DND-41 (cell line): ENCODE measurements around the gene FAM162A.

Source experiments
- CTCF ChIP-seq: IDR thresholded peaks from 2 replicates; pipeline ENCODE4 v1.5.1; 2012; ENCODE audit warnings: borderline replicate concordance, low read length, moderate library complexity, mild to moderate bottlenecking; ENCODE audit not compliant: poor library complexity, severe bottlenecking; ENCODE audit errors: extremely low read depth
- EZH2 ChIP-seq: IDR thresholded peaks from 3 replicates; pipeline ENCODE4 v1.6.1; 2012; ENCODE audit warnings: borderline replicate concordance, low read depth, mild to moderate bottlenecking, moderate library complexity, low read length, inconsistent platforms; ENCODE audit not compliant: severe bottlenecking

GRCh38 chr3:122391681-122392446 is 7.9 kb downstream of the FAM162A start:
- TF ChIP-seq CTCF (no peak), EZH2 (no peak)
